Measurements from ENCODE around the gene FGF16.

FGF16 gene

DNA sequence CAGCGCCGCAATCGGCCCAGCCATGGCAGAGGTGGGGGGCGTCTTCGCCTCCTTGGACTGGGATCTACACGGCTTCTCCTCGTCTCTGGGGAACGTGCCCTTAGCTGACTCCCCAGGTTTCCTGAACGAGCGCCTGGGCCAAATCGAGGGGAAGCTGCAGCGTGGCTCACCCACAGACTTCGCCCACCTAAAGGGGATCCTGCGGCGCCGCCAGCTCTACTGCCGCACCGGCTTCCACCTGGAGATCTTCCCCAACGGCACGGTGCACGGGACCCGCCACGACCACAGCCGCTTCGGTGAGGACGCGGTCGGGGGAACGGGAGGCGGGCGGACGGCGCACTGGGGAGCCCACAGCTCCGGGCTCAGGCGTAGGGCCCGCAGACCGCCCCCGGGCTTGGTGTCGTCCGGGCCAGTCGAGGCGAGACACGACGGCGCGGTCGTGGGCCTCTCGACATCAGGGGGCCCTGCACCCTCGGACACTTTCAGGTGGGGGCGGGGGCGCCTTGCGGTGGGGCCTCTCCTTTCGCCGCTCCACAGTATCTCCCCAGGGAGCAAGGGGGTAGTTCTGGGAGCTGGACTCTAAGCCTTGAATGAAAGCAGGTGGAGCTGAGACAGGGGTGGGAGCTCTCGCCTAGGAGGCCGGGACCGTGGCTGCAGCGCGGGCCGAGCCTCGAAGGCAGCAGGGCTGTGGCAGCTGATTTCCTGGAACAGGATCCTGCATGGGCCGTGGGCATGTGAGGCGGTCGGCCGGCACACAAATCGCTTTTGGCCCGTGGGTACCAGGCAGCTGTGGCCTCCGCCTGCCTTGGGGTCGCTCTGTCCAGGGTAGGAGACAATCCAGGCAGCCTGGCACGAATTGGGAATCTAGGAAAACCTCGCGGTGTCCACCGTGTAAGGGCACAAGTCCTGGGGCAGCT lies 722 bp downstream of the FGF16 start:
- no peak for DNase-seq (ENCODE audit: extremely low read depth, insufficient read length)
- H3K27me3 ChIP-seq (replicated peaks; ENCODE audit: control insufficient read depth, insufficient read depth, low read length): no peaks in the 10 kb centered on the region; the same call in 1 of the 2 replicates
- TF ChIP-seq CTCF (IDR thresholded peaks at IDR 0.05; ENCODE audit: insufficient read depth, low read length, poor library complexity, severe bottlenecking): no peak
- no peak overlapping the region for H3K4me3 ChIP-seq (replicated peaks; ENCODE audit: low read depth, low read length)
- no peaks in the 10 kb centered on the region for H3K36me3 ChIP-seq (ENCODE audit: control insufficient read depth, insufficient read depth, low read length)

GRCh38 chrX:77450415-77450814 lies 3.2 kb downstream of the FGF16 start:
- no peak overlapping the region for H3K4me3 ChIP-seq (replicated peaks; ENCODE audit: low read depth, low read length)
- no peak for TF ChIP-seq CTCF (IDR thresholded peaks at IDR 0.05; ENCODE audit: insufficient read depth, low read length, poor library complexity, severe bottlenecking)

DNA sequence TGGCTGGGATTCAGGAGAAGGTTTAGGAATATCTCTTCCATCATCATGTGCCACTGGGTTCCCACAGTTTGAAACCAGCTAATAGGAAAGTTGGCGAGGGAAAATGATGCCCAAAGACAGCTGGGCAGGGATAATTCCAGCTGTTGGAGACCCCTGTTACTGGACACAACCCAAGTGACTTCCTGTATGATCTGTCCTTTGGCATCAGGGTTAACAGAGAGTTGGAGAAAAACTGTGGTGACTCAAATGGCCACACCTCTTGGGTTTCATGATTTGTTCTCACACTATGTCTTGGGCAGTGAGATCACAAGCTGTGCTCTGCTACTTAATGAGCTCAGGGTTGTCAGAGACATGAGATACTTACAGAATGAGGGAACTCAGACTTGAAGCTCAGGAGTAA lies 3.8 kb downstream of the FGF16 start:
- no peaks in the 10 kb centered on the region for H3K36me3 ChIP-seq (ENCODE audit: control insufficient read depth, insufficient read depth, low read length)
- no peak for DNase-seq (ENCODE audit: extremely low read depth, insufficient read length)
- H3K4me3 ChIP-seq (replicated peaks; ENCODE audit: low read depth, low read length): no peak overlapping the region
- H3K27me3 ChIP-seq (replicated peaks; ENCODE audit: control insufficient read depth, insufficient read depth, low read length): no peaks in the 10 kb centered on the region; the same call in 1 of the 2 replicates
- TF ChIP-seq CTCF (IDR thresholded peaks at IDR 0.05; ENCODE audit: insufficient read depth, low read length, poor library complexity, severe bottlenecking): no peak

More at GRCh38 chrX:77450415-77450814, 3.2 kb downstream of the FGF16 start:
- DNase-seq (ENCODE audit: extremely low read depth, insufficient read length): no peak
- H3K36me3 ChIP-seq (ENCODE audit: control insufficient read depth, insufficient read depth, low read length): no peaks in the 10 kb centered on the region
- H3K27me3 ChIP-seq (replicated peaks; ENCODE audit: control insufficient read depth, insufficient read depth, low read length): no peaks in the 10 kb centered on the region; the same call in 1 of the 2 replicates

- no peak for DNase-seq (ENCODE audit: extremely low read depth, insufficient read length)
- TF ChIP-seq CTCF (IDR thresholded peaks at IDR 0.05; ENCODE audit: insufficient read depth, low read length, poor library complexity, severe bottlenecking): no peak
- no peaks in the 10 kb centered on the region for H3K36me3 ChIP-seq (ENCODE audit: control insufficient read depth, insufficient read depth, low read length)
- no peaks in the 10 kb centered on the region for H3K27me3 ChIP-seq (replicated peaks; ENCODE audit: control insufficient read depth, insufficient read depth, low read length)
- no peak overlapping the region for H3K4me3 ChIP-seq (replicated peaks; ENCODE audit: low read depth, low read length)
Measured at GRCh38 chrX:77453190-77453589, 6.0 kb downstream of the FGF16 start.

GRCh38 chrX:77455437-77455836 lies 8.2 kb downstream of the FGF16 start:
- no peak overlapping the region for H3K4me3 ChIP-seq (replicated peaks; ENCODE audit: low read depth, low read length)
- H3K36me3 ChIP-seq (ENCODE audit: control insufficient read depth, insufficient read depth, low read length): no peaks in the 10 kb centered on the region
- TF ChIP-seq CTCF (IDR thresholded peaks at IDR 0.05; ENCODE audit: insufficient read depth, low read length, poor library complexity, severe bottlenecking): no peak
- DNase-seq (ENCODE audit: extremely low read depth, insufficient read length): no peak
- H3K27me3 ChIP-seq (replicated peaks; ENCODE audit: control insufficient read depth, insufficient read depth, low read length): no peaks in the 10 kb centered on the region
